Renal pelvis (tissue), 4 donors: ENCODE measurements around the gene RNF157. TPM values are rescaled to one million over a fixed set of nuclear protein-coding genes. Genes with fewer than 3 reads are reported as not detected.
"Not testable (repeated sequence)": the region's sequence is repeated elsewhere in the genome, so short reads cannot be mapped to it uniquely, and the experiment has no call there.

Experiments
- DNase-seq: peaks from one replicate; pipeline ENCODE4 v3.0.0-alpha.2; 2013
- polyA plus RNA-seq, 3 donors: library from polyadenylated mRNA; unstranded; fragments of 120-200 nt; gene quantifications; one replicate each; pipeline ENCODE4 v1.2.1, GENCODE V29; 2013; ENCODE audit not compliant: insufficient read length in 3 of 3

Gene RNF157
- polyA plus RNA-seq, 3 donors: 27.6 to 33.2 (median 33.0) TPM

GRCh38 chr17:76237859-76238313, 2.4 kb downstream of the RNF157 start:
- no peak for DNase-seq

GRCh38 chr17:76236603-76237002, 3.7 kb downstream of the RNF157 start:
- no peak for DNase-seq

DNA sequence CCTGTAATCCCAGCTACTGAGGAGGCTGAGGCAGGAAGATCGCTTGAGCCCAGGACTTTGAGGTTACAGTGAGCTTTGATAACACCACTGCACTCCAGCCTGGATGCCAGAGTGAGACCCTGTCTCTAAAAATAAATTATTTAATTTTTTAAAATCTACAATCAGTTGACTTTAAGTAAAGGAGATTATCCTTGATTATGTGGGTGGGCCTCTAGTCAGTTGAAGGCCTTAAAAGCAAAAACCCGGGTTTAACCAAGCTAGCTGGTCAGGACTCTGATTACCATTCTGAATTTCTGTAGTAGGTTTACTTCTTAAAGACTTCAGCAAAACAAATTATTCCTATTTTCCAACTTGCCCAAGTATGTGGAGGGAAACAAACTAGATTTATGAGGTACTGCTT, 4.4 kb downstream of the RNF157 start:
- no peak for DNase-seq

DNA sequence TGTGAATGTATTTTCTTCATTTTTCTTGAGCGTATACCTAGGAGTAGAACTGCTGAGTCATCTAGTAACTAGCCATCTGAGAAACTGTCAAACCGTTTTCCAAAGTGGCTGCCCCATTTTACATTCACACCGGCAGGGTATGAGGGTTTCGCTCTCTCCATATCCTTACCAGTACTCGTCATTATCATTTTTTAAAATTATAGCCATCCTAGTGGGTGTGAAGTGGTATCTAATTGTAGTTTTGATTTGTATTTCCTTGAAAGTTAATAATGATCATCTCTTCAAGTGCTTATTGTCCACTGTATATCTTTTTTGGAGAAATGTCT, 6.0 kb downstream of the RNF157 start:
- DNase-seq: no peak

DNA sequence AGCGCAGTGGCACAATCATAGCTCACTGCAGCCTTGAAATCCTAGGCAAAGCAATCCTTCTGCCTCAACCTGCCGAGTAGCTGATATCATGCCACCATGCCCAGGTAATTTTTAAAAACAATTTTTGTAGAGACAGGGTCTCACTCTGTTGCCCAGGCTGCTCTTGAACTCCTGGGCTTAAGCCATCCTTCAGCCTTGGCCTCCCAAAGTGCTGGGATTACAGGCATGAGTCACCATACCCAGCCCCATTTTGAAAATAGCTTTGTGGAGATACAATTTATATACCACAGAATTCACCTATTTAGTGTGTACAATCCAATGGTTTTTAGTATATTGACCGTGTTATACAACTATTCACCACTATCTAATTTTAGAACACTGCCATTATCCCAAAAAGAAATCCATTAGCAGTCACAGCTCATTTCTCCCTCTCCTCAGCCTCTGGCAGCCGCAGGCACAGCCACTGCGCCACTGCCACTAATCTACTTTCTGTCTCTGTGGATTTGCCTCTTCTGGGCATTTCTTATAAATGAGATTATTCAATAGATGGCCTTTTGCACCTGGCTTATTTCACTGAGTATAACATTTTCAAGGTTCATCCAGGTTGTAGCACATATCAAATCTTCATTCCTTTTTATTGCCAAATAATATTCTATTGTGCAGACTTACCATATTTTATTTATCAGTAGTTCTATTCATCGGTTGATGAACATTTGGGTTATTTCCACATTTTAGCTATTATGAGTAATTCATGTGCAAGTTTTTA, 6.5 kb downstream of the RNF157 start:
- no peak for DNase-seq

DNA sequence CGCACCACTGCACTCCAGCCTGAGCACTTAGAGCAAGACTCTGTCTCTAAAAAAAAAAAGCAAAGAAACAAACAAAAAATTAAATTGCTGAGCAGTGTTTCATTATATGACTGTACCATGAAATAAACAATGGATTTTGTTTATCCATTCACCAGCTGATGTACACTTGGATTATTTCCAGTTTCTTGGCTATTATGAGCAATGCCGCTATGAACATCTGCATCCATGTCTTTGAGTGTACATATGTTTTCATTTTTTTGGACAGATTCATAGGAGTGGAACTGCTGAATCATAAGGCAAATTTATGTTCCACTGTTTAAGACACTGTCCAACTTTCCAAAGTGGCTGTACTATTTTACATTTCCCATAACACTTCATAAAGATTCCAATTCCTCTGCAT, 8.0 kb downstream of the RNF157 start:
- DNase-seq: no peak

DNA sequence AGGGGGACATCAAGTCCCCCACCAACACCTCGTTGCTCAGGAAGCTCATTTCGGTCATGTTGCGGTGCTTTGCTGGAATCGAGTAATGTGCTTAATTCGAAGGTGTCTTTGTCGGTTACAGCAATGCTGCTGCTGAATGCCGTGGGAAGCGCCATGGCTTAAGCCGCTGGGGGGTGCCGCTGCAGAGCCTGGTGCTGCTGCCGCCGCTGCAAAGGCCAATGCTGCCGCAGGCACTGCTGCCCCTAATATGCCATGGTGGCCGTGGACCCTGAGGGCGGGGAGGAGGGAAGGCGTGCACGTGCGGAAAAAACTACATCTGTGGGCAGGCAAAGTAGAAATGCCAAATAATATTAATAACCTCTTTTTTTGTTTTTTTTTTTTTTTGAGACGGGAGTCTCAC, 13.5 kb downstream of the RNF157 start:
- DNase-seq: not testable (repeated sequence)

DNA sequence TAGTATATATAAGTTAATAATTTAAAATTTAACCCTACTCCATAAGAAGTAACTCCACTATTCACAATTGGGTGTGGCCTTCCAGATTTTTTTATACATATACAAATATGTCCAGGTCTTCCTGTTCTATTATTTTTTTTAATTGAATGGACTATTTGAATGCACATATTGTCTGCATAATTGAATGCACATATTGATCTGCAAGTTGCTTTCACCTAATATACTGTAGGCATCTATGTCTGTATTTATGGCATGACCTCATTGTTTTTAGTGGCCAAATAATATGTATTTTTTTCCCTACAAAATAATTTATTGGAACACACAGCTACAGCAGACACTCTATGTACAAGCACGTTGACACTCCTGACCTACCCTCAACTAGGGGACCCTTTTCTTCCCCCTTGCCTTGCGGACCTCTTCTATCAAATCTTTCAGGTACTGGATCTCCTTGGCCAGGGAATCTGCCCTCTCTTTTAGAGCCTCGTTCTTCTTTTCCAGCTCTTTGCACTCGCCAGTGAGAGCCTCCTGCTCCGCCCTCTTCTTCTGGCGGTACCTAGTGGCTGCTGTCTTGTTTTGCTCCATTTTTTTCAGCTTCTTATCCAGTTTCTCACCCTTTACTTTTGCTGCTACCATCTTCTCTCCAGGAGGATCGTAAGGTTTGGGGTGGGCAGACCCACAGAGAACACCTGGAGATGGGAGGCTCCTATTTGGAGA, 14.8 kb downstream of the RNF157 start:
- not testable (repeated sequence) for DNase-seq

GRCh38 chr17:76223802-76224201, 16.5 kb downstream of the RNF157 start:
- no peak for DNase-seq

DNA sequence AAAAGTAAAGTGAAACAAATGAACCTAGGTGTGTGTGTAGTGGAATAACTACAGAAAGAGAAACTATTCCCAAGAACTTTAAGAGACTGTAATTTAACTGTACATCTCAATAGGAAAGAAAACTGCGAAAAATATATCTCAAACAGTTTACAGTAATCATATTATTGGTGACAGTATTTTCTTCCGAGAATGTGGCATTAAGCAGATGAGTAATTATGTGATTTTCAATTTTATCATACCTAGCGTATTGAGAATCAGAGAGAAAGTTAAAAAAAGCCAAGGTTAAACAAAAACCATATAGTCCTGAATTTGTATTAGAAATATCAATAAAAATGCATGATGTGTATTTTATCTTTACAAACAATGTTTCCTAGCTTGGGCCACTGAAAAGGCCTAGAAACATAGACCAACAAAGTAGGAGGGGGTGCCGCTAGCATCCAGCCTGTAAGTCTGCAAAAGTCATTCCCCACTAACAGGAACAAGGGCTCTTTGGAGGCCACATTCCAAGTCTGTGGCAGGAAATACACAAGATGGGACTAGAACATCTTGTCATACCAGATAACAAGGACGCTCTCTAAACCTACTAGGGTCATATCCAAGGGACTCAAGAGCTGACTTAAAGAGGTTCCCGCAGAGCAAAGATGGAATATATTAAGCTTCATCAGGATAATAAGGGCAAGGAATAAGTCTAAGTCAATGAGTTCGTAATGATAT, 20.5 kb downstream of the RNF157 start:
- no peak for DNase-seq

DNA sequence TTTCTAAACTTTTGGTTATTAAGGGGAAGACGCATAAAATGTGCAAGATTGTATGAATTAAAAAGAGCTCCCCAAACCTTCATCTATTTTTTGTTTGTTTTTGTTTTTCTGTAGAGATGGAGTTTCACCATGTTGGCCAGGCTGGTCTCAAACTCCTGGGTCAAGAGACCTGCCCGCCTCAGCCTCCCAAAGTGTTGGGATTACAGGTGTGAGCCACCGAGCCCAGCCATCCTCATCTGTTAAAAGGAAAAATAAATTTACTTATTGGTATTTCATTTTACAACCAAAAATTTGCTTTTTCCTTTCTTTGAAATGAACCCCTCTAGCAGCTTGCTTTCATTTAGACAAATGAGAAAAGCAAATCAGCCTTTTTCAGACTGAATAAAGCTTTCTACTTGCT, 23.2 kb downstream of the RNF157 start:
- no peak for DNase-seq

- DNase-seq: no peak
Measured at GRCh38 chr17:76213491-76213890, 26.8 kb downstream of the RNF157 start.

GRCh38 chr17:76208120-76208519, 32.2 kb downstream of the RNF157 start:
- DNase-seq: no peak

GRCh38 chr17:76207275-76208059, 32.8 kb downstream of the RNF157 start:
- peak; percentile 10 for DNase-seq

- not testable (repeated sequence) for DNase-seq
Measured at GRCh38 chr17:76205542-76206144, 34.6 kb downstream of the RNF157 start.

DNA sequence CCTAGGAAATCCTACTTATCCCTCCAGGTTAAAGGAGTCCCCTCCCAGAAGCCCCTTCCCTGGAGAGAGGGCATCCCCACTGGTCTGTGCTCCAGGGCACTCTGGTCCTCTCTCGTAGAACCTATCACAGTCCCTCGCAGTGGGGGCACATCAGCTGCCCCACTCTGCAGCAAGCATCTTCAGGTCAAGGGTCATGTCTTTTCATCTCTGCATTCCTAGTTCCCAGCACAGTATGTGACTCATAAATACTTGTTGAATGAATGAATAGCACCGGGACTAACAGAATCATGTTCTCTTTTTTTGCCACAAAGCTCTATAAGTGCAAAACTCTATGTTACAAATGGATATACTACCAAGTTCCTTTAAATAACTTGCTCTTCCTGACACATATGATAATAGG, 36.0 kb downstream of the RNF157 start:
- no peak for DNase-seq

DNA sequence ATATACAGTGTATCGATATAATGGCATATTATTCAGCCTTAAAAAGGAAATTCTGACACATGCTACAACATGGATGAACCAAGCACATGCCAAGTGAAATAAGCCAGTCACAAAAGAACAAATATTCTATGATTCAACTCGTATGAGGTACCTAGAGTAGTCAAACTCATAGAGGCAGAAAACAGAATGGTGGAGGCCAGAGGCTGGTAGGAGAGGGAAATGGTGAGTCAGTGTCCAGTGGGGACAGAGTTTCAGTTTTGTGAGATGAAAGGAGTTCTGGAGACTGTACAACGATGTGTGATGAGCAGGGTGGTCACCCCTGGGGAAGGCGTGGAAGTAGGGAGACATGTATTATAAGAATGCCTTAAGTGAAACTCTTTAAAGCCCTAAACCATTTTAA, 39.9 kb downstream of the RNF157 start:
- no peak for DNase-seq

GRCh38 chr17:76199469-76199868, 40.8 kb downstream of the RNF157 start:
- DNase-seq: no peak

GRCh38 chr17:76198702-76199101, 41.6 kb downstream of the RNF157 start:
- DNase-seq: no peak

DNA sequence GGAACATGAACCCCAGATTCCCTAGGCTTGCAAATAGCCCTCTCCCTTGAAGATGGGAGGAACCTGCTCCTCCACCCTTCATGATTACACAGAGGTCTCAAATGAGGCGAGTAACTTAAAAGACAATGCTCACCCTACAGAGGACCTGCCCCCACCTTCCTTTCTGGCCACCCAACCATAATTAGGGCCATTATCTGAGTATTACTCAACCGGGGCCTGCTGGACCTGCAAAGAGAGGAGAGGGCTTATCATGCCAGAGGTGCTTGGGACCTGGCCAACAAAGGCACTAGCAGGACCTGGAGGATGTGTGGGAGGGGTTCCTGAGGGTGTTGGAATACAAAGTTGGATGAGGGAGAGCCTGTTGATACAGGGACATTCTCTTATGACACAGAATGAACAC, 42.4 kb downstream of the RNF157 start:
- DNase-seq: no peak

- DNase-seq: no peak
Measured at GRCh38 chr17:76196675-76197074, 43.6 kb downstream of the RNF157 start.
